H9 (cell line): Measurements from ENCODE around the gene NR5A1. TPM values are rescaled to one million over a fixed set of nuclear protein-coding genes. Genes with fewer than 3 reads are reported as not detected.

Source experiments
- DNase-seq: peaks from one replicate; pipeline ENCODE4 v3.0.0-alpha.2; 2017
- H2AFZ ChIP-seq: one replicate; pipeline ENCODE4 v1.6.1; 2013; ENCODE audit warnings: mild to moderate bottlenecking, low read length, control low read depth, moderate library complexity
- H2AK5ac ChIP-seq: 2 replicates; pipeline ENCODE4 v1.6.1; 2013; ENCODE audit warnings: low read length, control low read depth, mixed read lengths; ENCODE audit not compliant: insufficient read length
- H2BK120ac ChIP-seq: one replicate; pipeline ENCODE4 v1.6.1; 2013; ENCODE audit warnings: low read depth, mild to moderate bottlenecking, low read length, control low read depth, inconsistent platforms; ENCODE audit not compliant: poor library complexity, severe bottlenecking
- H2BK12ac ChIP-seq: 2 replicates; pipeline ENCODE4 v1.6.1; 2013; ENCODE audit warnings: low read length, control low read depth, mixed read lengths, low read depth; ENCODE audit not compliant: insufficient read length
- H2BK15ac ChIP-seq: 2 replicates; pipeline ENCODE4 v1.6.1; 2013; ENCODE audit warnings: low read depth, low read length, control low read depth
- H2BK20ac ChIP-seq: one replicate; pipeline ENCODE4 v1.6.1; 2013; ENCODE audit warnings: low read depth, mild to moderate bottlenecking, low read length, control low read depth, inconsistent platforms; ENCODE audit not compliant: poor library complexity, severe bottlenecking
- H2BK5ac ChIP-seq: 2 replicates; pipeline ENCODE4 v1.6.1; 2013; ENCODE audit warnings: low read length, control low read depth, mixed read lengths; ENCODE audit not compliant: insufficient read length
- H3K14ac ChIP-seq: 2 replicates; pipeline ENCODE4 v1.6.1; 2013; ENCODE audit warnings: low read length, control low read depth; ENCODE audit not compliant: insufficient read depth
- H3K18ac ChIP-seq: 2 replicates; pipeline ENCODE4 v1.6.1; 2013; ENCODE audit warnings: low read depth, mild to moderate bottlenecking, mixed read lengths, low read length, control low read depth; ENCODE audit not compliant: insufficient read length
- H3K23ac ChIP-seq: 2 replicates; pipeline ENCODE4 v1.6.1; 2013; ENCODE audit warnings: low read length, control low read depth, mixed read lengths, low read depth; ENCODE audit not compliant: insufficient read length
- H3K23me2 ChIP-seq: 2 replicates; pipeline ENCODE4 v1.6.1; 2013; ENCODE audit warnings: low read depth, mild to moderate bottlenecking, mixed read lengths, low read length, control low read depth; ENCODE audit not compliant: insufficient read length, poor library complexity, severe bottlenecking
- H3K27ac ChIP-seq: 2 replicates; pipeline ENCODE4 v1.5.1; 2013; ENCODE audit warnings: low read length, control low read depth, mixed read lengths, low read depth; ENCODE audit not compliant: insufficient read length
- H3K27me3 ChIP-seq: 2 replicates; pipeline ENCODE4 v1.6.1; 2013; ENCODE audit warnings: low read length, control low read depth, inconsistent platforms; ENCODE audit not compliant: insufficient read depth
- H3K4ac ChIP-seq: 2 replicates; pipeline ENCODE4 v1.6.1; 2013; ENCODE audit warnings: low read depth, mild to moderate bottlenecking, control low read depth, inconsistent platforms, low read length, moderate library complexity
- H3K4me1 ChIP-seq: 2 replicates; pipeline ENCODE4 v1.6.1; 2013; ENCODE audit warnings: low read length, control low read depth, inconsistent platforms; ENCODE audit not compliant: insufficient read depth
- H3K4me2 ChIP-seq: 2 replicates; pipeline ENCODE4 v1.6.1; 2013; ENCODE audit warnings: low read length, control low read depth, mixed read lengths; ENCODE audit not compliant: insufficient read length, insufficient read depth
- H3K56ac ChIP-seq: 2 replicates; pipeline ENCODE4 v1.6.1; 2013; ENCODE audit warnings: low read depth, mild to moderate bottlenecking, mixed read lengths, low read length, control low read depth; ENCODE audit not compliant: insufficient read length
- H3K79me1 ChIP-seq: 2 replicates; pipeline ENCODE4 v1.6.1; 2013; ENCODE audit warnings: low read depth, mild to moderate bottlenecking, moderate library complexity, low read length, control low read depth, inconsistent platforms; ENCODE audit not compliant: insufficient read depth, poor library complexity, severe bottlenecking
- H3K79me2 ChIP-seq: 2 replicates; pipeline ENCODE4 v1.6.1; 2013; ENCODE audit warnings: low read length, control low read depth, inconsistent platforms; ENCODE audit not compliant: insufficient read depth
- H3K9ac ChIP-seq: 2 replicates; pipeline ENCODE4 v1.6.1; 2013; ENCODE audit warnings: low read length, control low read depth, mixed read lengths; ENCODE audit not compliant: insufficient read length; ENCODE audit errors: extremely low read depth
- H3K9me3 ChIP-seq: one replicate; pipeline ENCODE4 v1.6.1; 2013; ENCODE audit warnings: low read depth, low read length, inconsistent platforms; ENCODE audit not compliant: control insufficient read depth
- H3T11ph ChIP-seq: one replicate; pipeline ENCODE4 v1.6.1; 2013; ENCODE audit warnings: mild to moderate bottlenecking, low read length, control low read depth, inconsistent platforms
- H4K20me1 ChIP-seq: one replicate; pipeline ENCODE4 v1.6.1; 2013; ENCODE audit not compliant: control insufficient read depth, insufficient read length, insufficient read depth
- H4K5ac ChIP-seq: 2 replicates; pipeline ENCODE4 v1.6.1; 2013; ENCODE audit warnings: low read depth, mild to moderate bottlenecking, mixed read lengths, low read length, control low read depth; ENCODE audit not compliant: insufficient read length
- H4K8ac ChIP-seq: replicated peaks from 2 replicates; pipeline ENCODE4 v1.6.1; 2013; ENCODE audit warnings: low read length, control low read depth, mixed read lengths, low read depth; ENCODE audit not compliant: insufficient read length
- H4K91ac ChIP-seq: 2 replicates; pipeline ENCODE4 v1.6.1; 2013; ENCODE audit warnings: low read depth, mild to moderate bottlenecking, moderate library complexity, mixed read lengths, low read length, control low read depth; ENCODE audit not compliant: insufficient read length
- H3K27ac Mint-ChIP-seq, 3 experiments: 2 replicates in 2 of 3; 3 replicates in 1 of 3; pipeline ENCODE4 v1.8.0; 2020 to 2021; ENCODE audit warnings: mixed read lengths in 3 of 3, mild to moderate bottlenecking in 1 of 3, moderate library complexity in 1 of 3
- H3K27me3 Mint-ChIP-seq: 2 replicates; pipeline ENCODE4 v1.8.0; 2021; ENCODE audit warnings: low read depth, mild to moderate bottlenecking, moderate library complexity, mixed read lengths
- H3K36me3 Mint-ChIP-seq, 3 experiments: 2 replicates in 2 of 3; 3 replicates in 1 of 3; pipeline ENCODE4 v1.8.0; 2020 to 2021; ENCODE audit warnings: low read depth in 3 of 3, mixed read lengths in 3 of 3; ENCODE audit not compliant: insufficient read depth in 1 of 3
- H3K4me1 Mint-ChIP-seq, 2 experiments: 2 replicates each; pipeline ENCODE4 v1.8.0; 2020; ENCODE audit warnings: mixed read lengths in 2 of 2
- H3K4me3 Mint-ChIP-seq, 2 experiments: 2 replicates in 1 of 2; 3 replicates in 1 of 2; pipeline ENCODE4 v1.8.0; 2020 to 2021; ENCODE audit warnings: mild to moderate bottlenecking in 2 of 2, mixed read lengths in 2 of 2, moderate library complexity in 1 of 2
- H3K9me3 Mint-ChIP-seq, 2 experiments: 2 replicates in 1 of 2; 3 replicates in 1 of 2; pipeline ENCODE4 v1.8.0; 2020; ENCODE audit warnings: mild to moderate bottlenecking in 2 of 2, mixed read lengths in 2 of 2, moderate library complexity in 1 of 2
- WGBS: extraction: QIAGEN DNeasy Blood & Tissue Kit; methylation state at CpG from one replicate; pipeline ENCODE4 v1.1.7; 2013; ENCODE audit warnings: missing lambda C conversion rate, low lambda C conversion rate, mixed read lengths; ENCODE audit not compliant: insufficient read length; ENCODE audit errors: extremely low coverage; 5-methylcytosine and 5-hydroxymethylcytosine counted together
- total RNA-seq: library from RNA; stranded (reverse); gene quantifications from 2 replicates; pipeline ENCODE4 v1.2.1, GENCODE V29; 2021
- TF ChIP-seq, protein P1 (sequence below): fragments of 200-600 bp; sonication (generic); conservative IDR thresholded peaks from 3 replicates; pipeline ENCODE4 v1.8.0; 2021; ENCODE audit warnings: antibody characterized with exemption, mild to moderate bottlenecking

Gene NR5A1
- total RNA-seq, 1 experiment from 2014 or later, result 0.37 TPM

DNA sequence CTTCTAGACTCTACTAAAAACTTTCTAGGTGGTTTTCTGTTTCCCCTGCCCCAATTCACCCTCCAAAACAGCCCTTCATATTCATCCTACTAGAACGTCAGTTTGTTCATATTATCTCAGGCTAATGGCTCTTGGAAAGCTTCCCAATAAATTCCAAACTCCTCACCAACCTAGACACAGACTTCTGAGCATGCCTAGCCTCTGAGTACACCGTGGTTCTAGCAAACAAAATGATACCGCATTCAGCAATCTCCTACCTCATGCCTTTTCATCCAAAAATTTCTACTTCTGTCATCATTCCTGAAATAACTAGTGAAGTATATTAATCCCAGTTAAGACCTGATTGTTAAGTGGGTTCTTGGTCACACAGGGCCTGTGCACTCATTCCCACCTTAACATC lies 46.5 kb upstream of the NR5A1 start:
- H3K79me2 ChIP-seq, result no peaks in the 10 kb centered on the region
- H4K5ac ChIP-seq, result no peak overlapping the region
- H3K27ac Mint-ChIP-seq, result no peak overlapping the region
- H3K4me1 ChIP-seq, result peaks cover 7% of the 10 kb centered on the region; the same call in 1 of the 2 replicates
- H2BK5ac ChIP-seq, result no peak overlapping the region
- no peak overlapping the region for H3K4me2 ChIP-seq
- H2BK12ac ChIP-seq, result no peak overlapping the region
- H3K9me3 ChIP-seq, result no peaks in the 10 kb centered on the region
- peaks cover 0 to 5% (median 2%) of the 10 kb centered on the region in 3 experiments; a peak in 4 of 7 replicates for H3K36me3 Mint-ChIP-seq
- H2BK20ac ChIP-seq, result no peak overlapping the region
- H2AFZ ChIP-seq, result no peak overlapping the region
- H3K27me3 Mint-ChIP-seq, result no peaks in the 10 kb centered on the region
- no peak for DNase-seq
- WGBS, result no CpG with 5 or more reads among the region's 3 CpGs
- no peak overlapping the region for H3K18ac ChIP-seq
- no peak overlapping the region for H4K8ac ChIP-seq
- H3K23me2 ChIP-seq, result no peaks in the 10 kb centered on the region
- H3K14ac ChIP-seq, result no peak overlapping the region
- no peak overlapping the region for H3K9ac ChIP-seq
- H3K9me3 Mint-ChIP-seq, result no peaks in the 10 kb centered on the region
- H3K23ac ChIP-seq, result no peak overlapping the region
- H3K4me1 Mint-ChIP-seq, result peaks cover 10 to 13% of the 10 kb centered on the region in 2 experiments; a peak in 3 of 4 replicates
- no peak overlapping the region for H3K27ac ChIP-seq
- H4K91ac ChIP-seq, result no peak overlapping the region
- no peak overlapping the region for H2BK120ac ChIP-seq
- no peak overlapping the region for H3T11ph ChIP-seq
- H3K27me3 ChIP-seq, result no peaks in the 10 kb centered on the region
- H2BK15ac ChIP-seq, result no peak overlapping the region
- TF ChIP-seq, protein P1, sequence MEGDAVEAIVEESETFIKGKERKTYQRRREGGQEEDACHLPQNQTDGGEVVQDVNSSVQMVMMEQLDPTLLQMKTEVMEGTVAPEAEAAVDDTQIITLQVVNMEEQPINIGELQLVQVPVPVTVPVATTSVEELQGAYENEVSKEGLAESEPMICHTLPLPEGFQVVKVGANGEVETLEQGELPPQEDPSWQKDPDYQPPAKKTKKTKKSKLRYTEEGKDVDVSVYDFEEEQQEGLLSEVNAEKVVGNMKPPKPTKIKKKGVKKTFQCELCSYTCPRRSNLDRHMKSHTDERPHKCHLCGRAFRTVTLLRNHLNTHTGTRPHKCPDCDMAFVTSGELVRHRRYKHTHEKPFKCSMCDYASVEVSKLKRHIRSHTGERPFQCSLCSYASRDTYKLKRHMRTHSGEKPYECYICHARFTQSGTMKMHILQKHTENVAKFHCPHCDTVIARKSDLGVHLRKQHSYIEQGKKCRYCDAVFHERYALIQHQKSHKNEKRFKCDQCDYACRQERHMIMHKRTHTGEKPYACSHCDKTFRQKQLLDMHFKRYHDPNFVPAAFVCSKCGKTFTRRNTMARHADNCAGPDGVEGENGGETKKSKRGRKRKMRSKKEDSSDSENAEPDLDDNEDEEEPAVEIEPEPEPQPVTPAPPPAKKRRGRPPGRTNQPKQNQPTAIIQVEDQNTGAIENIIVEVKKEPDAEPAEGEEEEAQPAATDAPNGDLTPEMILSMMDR, result no peak
- H4K20me1 ChIP-seq, result no peaks in the 10 kb centered on the region
- H3K4ac ChIP-seq, result no peak overlapping the region
- no peak overlapping the region for H3K4me3 Mint-ChIP-seq
- H3K56ac ChIP-seq, result no peak overlapping the region
- H3K79me1 ChIP-seq, result no peaks in the 10 kb centered on the region
- H2AK5ac ChIP-seq, result no peak overlapping the region
